Esophagus squamous epithelium (tissue), 4 donors: ENCODE measurements around the gene ZNF648.

ENCODE experiments used
- CTCF ChIP-seq, 6 experiments: fragments of 450-650 bp in 4 of 6; fragments of 200-600 bp in 2 of 6; sonication (generic) in 2 of 6; IDR thresholded peaks; one replicate each; pipeline ENCODE4 v1.5.1; 2016 to 2019; ENCODE audit warnings: antibody characterized with exemption in 6 of 6, mild to moderate bottlenecking in 4 of 6, moderate library complexity in 4 of 6
- POLR2A ChIP-seq, 4 donors: fragments of 450-650 bp; IDR thresholded peaks; one replicate each; pipeline ENCODE4 v1.6.1; 2017; ENCODE audit warnings: antibody characterized with exemption in 4 of 4, mild to moderate bottlenecking in 4 of 4, moderate library complexity in 3 of 4

- TF ChIP-seq CTCF (IDR thresholded peaks at IDR 0.05) (no peak), POLR2A (IDR thresholded peaks at IDR 0.05) (no peak)
Observed at GRCh38 chr1:182015360-182015759, 46.2 kb downstream of the ZNF648 start.
